ENCODE data around the gene BARD1.
"Not testable (repeated sequence)": the region's sequence is repeated elsewhere in the genome, so short reads cannot be mapped to it uniquely, and the experiment has no call there.

The BARD1 gene

GRCh38 chr2:214765180-214765579, 44.3 kb downstream of the BARD1 start:
- DNase-seq (ENCODE audit: low read depth in 2 of 2), result no peak

- DNase-seq (ENCODE audit: low read depth in 2 of 2), result no peak
Observed at GRCh38 chr2:214753455-214753854, 56.0 kb downstream of the BARD1 start.

GRCh38 chr2:214750529-214750928, 59.0 kb downstream of the BARD1 start:
- no peak for DNase-seq (ENCODE audit: low read depth in 2 of 2)

- no peak for DNase-seq (ENCODE audit: low read depth in 2 of 2)
Observed at GRCh38 chr2:214747992-214748391, 61.5 kb downstream of the BARD1 start.

- DNase-seq (ENCODE audit: low read depth in 2 of 2), result no peak
Observed at GRCh38 chr2:214742119-214742518, 67.4 kb downstream of the BARD1 start.

- peak in 1 of 2 experiments; percentile 4 for DNase-seq (ENCODE audit: low read depth in 2 of 2)
Observed at GRCh38 chr2:214740867-214741395, 68.6 kb downstream of the BARD1 start.

GRCh38 chr2:214737188-214737587, 72.3 kb downstream of the BARD1 start:
- no peak for DNase-seq (ENCODE audit: low read depth in 2 of 2)

- DNase-seq (ENCODE audit: low read depth in 2 of 2), result no peak
Observed at GRCh38 chr2:214730800-214731407, 78.6 kb downstream of the BARD1 start.

- DNase-seq (ENCODE audit: low read depth in 2 of 2), result no peak
Observed at GRCh38 chr2:214730248-214730647, 79.2 kb downstream of the BARD1 start.

GRCh38 chr2:214724741-214725140, 84.7 kb downstream of the BARD1 start:
- DNase-seq (ENCODE audit: low read depth in 2 of 2), result no peak

GRCh38 chr2:214717837-214718236, 91.6 kb downstream of the BARD1 start:
- DNase-seq (ENCODE audit: low read depth in 2 of 2), result not testable (repeated sequence)

- no peak for DNase-seq (ENCODE audit: low read depth in 2 of 2)
Observed at GRCh38 chr2:214716811-214717560, 92.5 kb downstream of the BARD1 start.

GRCh38 chr2:214715025-214715424, 94.5 kb downstream of the BARD1 start:
- no peak for DNase-seq (ENCODE audit: low read depth in 2 of 2)

- DNase-seq (ENCODE audit: low read depth in 2 of 2), result no peak
Observed at GRCh38 chr2:214713080-214713830, 96.2 kb downstream of the BARD1 start.

- DNase-seq (ENCODE audit: low read depth in 2 of 2), result no peak
Observed at GRCh38 chr2:214710729-214711128, 98.8 kb downstream of the BARD1 start.

GRCh38 chr2:214706986-214707385, 102.5 kb downstream of the BARD1 start:
- DNase-seq (ENCODE audit: low read depth in 2 of 2), result no peak

GRCh38 chr2:214699236-214699635, 110.2 kb downstream of the BARD1 start:
- no peak for DNase-seq (ENCODE audit: low read depth in 2 of 2)

- DNase-seq (ENCODE audit: low read depth in 2 of 2), result no peak
Observed at GRCh38 chr2:214696681-214697080, 112.8 kb downstream of the BARD1 start.

GRCh38 chr2:214695789-214696188, 113.7 kb downstream of the BARD1 start:
- no peak for DNase-seq (ENCODE audit: low read depth in 2 of 2)

- DNase-seq (ENCODE audit: low read depth in 2 of 2), result not testable (repeated sequence)
Observed at GRCh38 chr2:214683557-214683956, 125.9 kb downstream of the BARD1 start.

GRCh38 chr2:214679736-214680135, 129.7 kb downstream of the BARD1 start:
- DNase-seq (ENCODE audit: low read depth in 2 of 2), result no peak

- no peak for DNase-seq (ENCODE audit: low read depth in 2 of 2)
Observed at GRCh38 chr2:214676421-214677089, 132.9 kb downstream of the BARD1 start.
